ENCODE measurements around the gene COPS8.

The COPS8 gene

GRCh38 chr2:237130562-237131421 is 45.1 kb downstream of the COPS8 start:
- DNase-seq (ENCODE audit: low read depth, low spot score), result no peak

- DNase-seq (ENCODE audit: low read depth, low spot score), result no peak
Observed at GRCh38 chr2:237131749-237132533, 46.3 kb downstream of the COPS8 start.

- no peak for DNase-seq (ENCODE audit: low read depth, low spot score)
Observed at GRCh38 chr2:237132799-237133198, 47.1 kb downstream of the COPS8 start.

- DNase-seq (ENCODE audit: low read depth, low spot score), result no peak
Observed at GRCh38 chr2:237134321-237135230, 48.9 kb downstream of the COPS8 start.

- no peak for DNase-seq (ENCODE audit: low read depth, low spot score)
Observed at GRCh38 chr2:237136824-237137223, 51.1 kb downstream of the COPS8 start.

- no peak for DNase-seq (ENCODE audit: low read depth, low spot score)
Observed at GRCh38 chr2:237137626-237138323, 52.1 kb downstream of the COPS8 start.

- DNase-seq (ENCODE audit: low read depth, low spot score), result no peak
Observed at GRCh38 chr2:237139123-237139675, 53.5 kb downstream of the COPS8 start.

GRCh38 chr2:237140689-237141285 is 55.1 kb downstream of the COPS8 start:
- no peak for DNase-seq (ENCODE audit: low read depth, low spot score)

GRCh38 chr2:237141571-237142051 is 55.9 kb downstream of the COPS8 start:
- no peak for DNase-seq (ENCODE audit: low read depth, low spot score)

GRCh38 chr2:237143118-237143517 is 57.4 kb downstream of the COPS8 start:
- no peak for DNase-seq (ENCODE audit: low read depth, low spot score)

- DNase-seq (ENCODE audit: low read depth, low spot score), result no peak
Observed at GRCh38 chr2:237143676-237144440, 58.2 kb downstream of the COPS8 start.

GRCh38 chr2:237144516-237144915 is 58.8 kb downstream of the COPS8 start:
- no peak for DNase-seq (ENCODE audit: low read depth, low spot score)

GRCh38 chr2:237147317-237147716 is 61.6 kb downstream of the COPS8 start:
- no peak for DNase-seq (ENCODE audit: low read depth, low spot score)

GRCh38 chr2:237148624-237149023 is 62.9 kb downstream of the COPS8 start:
- DNase-seq (ENCODE audit: low read depth, low spot score), result no peak

GRCh38 chr2:237149425-237149824 is 63.7 kb downstream of the COPS8 start:
- DNase-seq (ENCODE audit: low read depth, low spot score), result no peak
